Measurements from ENCODE around the gene NLGN2. TPM values are rescaled to one million over a fixed set of nuclear protein-coding genes. Genes with fewer than 3 reads are reported as not detected.

NLGN2 gene
- total RNA-seq, 1 experiment from 2014 or later, result 76.7 TPM

GRCh38 chr17:7436556-7437368, 29.1 kb downstream of the NLGN2 start (continued):
- TF ChIP-seq, protein P1, sequence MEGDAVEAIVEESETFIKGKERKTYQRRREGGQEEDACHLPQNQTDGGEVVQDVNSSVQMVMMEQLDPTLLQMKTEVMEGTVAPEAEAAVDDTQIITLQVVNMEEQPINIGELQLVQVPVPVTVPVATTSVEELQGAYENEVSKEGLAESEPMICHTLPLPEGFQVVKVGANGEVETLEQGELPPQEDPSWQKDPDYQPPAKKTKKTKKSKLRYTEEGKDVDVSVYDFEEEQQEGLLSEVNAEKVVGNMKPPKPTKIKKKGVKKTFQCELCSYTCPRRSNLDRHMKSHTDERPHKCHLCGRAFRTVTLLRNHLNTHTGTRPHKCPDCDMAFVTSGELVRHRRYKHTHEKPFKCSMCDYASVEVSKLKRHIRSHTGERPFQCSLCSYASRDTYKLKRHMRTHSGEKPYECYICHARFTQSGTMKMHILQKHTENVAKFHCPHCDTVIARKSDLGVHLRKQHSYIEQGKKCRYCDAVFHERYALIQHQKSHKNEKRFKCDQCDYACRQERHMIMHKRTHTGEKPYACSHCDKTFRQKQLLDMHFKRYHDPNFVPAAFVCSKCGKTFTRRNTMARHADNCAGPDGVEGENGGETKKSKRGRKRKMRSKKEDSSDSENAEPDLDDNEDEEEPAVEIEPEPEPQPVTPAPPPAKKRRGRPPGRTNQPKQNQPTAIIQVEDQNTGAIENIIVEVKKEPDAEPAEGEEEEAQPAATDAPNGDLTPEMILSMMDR (IDR thresholded peaks at IDR 0.05), result no peak
- TF ChIP-seq, protein P2, sequence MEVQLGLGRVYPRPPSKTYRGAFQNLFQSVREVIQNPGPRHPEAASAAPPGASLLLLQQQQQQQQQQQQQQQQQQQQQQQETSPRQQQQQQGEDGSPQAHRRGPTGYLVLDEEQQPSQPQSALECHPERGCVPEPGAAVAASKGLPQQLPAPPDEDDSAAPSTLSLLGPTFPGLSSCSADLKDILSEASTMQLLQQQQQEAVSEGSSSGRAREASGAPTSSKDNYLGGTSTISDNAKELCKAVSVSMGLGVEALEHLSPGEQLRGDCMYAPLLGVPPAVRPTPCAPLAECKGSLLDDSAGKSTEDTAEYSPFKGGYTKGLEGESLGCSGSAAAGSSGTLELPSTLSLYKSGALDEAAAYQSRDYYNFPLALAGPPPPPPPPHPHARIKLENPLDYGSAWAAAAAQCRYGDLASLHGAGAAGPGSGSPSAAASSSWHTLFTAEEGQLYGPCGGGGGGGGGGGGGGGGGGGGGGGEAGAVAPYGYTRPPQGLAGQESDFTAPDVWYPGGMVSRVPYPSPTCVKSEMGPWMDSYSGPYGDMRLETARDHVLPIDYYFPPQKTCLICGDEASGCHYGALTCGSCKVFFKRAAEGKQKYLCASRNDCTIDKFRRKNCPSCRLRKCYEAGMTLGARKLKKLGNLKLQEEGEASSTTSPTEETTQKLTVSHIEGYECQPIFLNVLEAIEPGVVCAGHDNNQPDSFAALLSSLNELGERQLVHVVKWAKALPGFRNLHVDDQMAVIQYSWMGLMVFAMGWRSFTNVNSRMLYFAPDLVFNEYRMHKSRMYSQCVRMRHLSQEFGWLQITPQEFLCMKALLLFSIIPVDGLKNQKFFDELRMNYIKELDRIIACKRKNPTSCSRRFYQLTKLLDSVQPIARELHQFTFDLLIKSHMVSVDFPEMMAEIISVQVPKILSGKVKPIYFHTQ (CRISPR knock-in tag; IDR thresholded peaks at IDR 0.05), result no peak
- TF ChIP-seq ZBTB21 (CRISPR knock-in tag; IDR thresholded peaks at IDR 0.05; ENCODE audit: borderline replicate concordance) (peak; percentile 99), ZNF423 (CRISPR knock-in tag; IDR thresholded peaks at IDR 0.05) (peak; percentile 30; the same call in 1 of the 2 replicates), FOXJ3 (CRISPR knock-in tag; IDR thresholded peaks at IDR 0.05; ENCODE audit: borderline replicate concordance) (no peak), TEAD1 (CRISPR knock-in tag; IDR thresholded peaks at IDR 0.05) (peak; percentile 87), FOXP4 (CRISPR knock-in tag; IDR thresholded peaks at IDR 0.05) (peak; percentile 77), NR1H2 (CRISPR knock-in tag; IDR thresholded peaks at IDR 0.05) (no peak), FOXP1 (CRISPR knock-in tag; IDR thresholded peaks at IDR 0.05; ENCODE audit: borderline replicate concordance) (peak; percentile 77; the same call in 1 of the 2 replicates), USF2 (CRISPR knock-in tag; IDR thresholded peaks at IDR 0.05) (no peak; the same call in 1 of the 2 replicates)
- TF ChIP-seq, protein P3, sequence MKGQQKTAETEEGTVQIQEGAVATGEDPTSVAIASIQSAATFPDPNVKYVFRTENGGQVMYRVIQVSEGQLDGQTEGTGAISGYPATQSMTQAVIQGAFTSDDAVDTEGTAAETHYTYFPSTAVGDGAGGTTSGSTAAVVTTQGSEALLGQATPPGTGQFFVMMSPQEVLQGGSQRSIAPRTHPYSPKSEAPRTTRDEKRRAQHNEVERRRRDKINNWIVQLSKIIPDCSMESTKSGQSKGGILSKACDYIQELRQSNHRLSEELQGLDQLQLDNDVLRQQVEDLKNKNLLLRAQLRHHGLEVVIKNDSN (CRISPR knock-in tag; IDR thresholded peaks at IDR 0.05), result peak; percentile 18; the same call in 1 of the 2 replicates
- TF ChIP-seq, protein P4, sequence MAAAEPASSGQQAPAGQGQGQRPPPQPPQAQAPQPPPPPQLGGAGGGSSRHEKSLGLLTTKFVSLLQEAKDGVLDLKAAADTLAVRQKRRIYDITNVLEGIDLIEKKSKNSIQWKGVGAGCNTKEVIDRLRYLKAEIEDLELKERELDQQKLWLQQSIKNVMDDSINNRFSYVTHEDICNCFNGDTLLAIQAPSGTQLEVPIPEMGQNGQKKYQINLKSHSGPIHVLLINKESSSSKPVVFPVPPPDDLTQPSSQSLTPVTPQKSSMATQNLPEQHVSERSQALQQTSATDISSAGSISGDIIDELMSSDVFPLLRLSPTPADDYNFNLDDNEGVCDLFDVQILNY (CRISPR knock-in tag; IDR thresholded peaks at IDR 0.05), result peak; percentile 84

- no peak for ATAC-seq
- H3K27me3 Mint-ChIP-seq (ENCODE audit: low read depth), result peaks cover 17% of the 10 kb centered on the region
- no peak for DNase-seq (ENCODE audit: low spot score)
- H3K9me3 Mint-ChIP-seq, result no peaks in the 10 kb centered on the region
- ChIA-PET CTCF (interaction anchor here (0.8 to 4.7 kb wide), 33 partner anchors 8 to 250 kb away, joined by 3 to 69 read pairs (median 6); partner anchors contain the start of genes ACAP1, KCTD11, NEURL4 and NLGN2), POLR2A (interaction anchor here (0.8 to 4.2 kb wide), 10 partner anchors 8 to 136 kb away, joined by 3 to 38 read pairs (median 4); partner anchors contain the start of genes CHRNB1, NEURL4, POLR2A and SLC35G6)
- peak overlapping the region; percentile 95 for H3K27ac Mint-ChIP-seq
- H3K36me3 Mint-ChIP-seq, result no peaks in the 10 kb centered on the region
- H3K4me1 Mint-ChIP-seq, result peaks cover 29% of the 10 kb centered on the region
- H3K4me3 Mint-ChIP-seq, result peak overlapping the region; percentile 90
- TF ChIP-seq ERG (CRISPR knock-in tag; IDR thresholded peaks at IDR 0.05), result no peak
- TF ChIP-seq ZMAT4 (CRISPR knock-in tag; IDR thresholded peaks at IDR 0.05), result no peak
- no peak for TF ChIP-seq IRF2 (CRISPR knock-in tag; IDR thresholded peaks at IDR 0.05; ENCODE audit: borderline replicate concordance, low read depth)
- TF ChIP-seq ZNF532 (CRISPR knock-in tag; IDR thresholded peaks at IDR 0.05; ENCODE audit: borderline replicate concordance), result no peak
Observed at GRCh38 chr17:7437369-7437863, 29.8 kb downstream of the NLGN2 start.

Data from WTC11 (cell line).